ENCODE data around the gene NELL1. TPM values are rescaled to one million over a fixed set of nuclear protein-coding genes. Genes with fewer than 3 reads are reported as not detected.

Gene NELL1
- total and polyA plus RNA-seq, 4 donors: 0.05 to 0.31 (median 0.12) TPM; not detected in 1

DNA sequence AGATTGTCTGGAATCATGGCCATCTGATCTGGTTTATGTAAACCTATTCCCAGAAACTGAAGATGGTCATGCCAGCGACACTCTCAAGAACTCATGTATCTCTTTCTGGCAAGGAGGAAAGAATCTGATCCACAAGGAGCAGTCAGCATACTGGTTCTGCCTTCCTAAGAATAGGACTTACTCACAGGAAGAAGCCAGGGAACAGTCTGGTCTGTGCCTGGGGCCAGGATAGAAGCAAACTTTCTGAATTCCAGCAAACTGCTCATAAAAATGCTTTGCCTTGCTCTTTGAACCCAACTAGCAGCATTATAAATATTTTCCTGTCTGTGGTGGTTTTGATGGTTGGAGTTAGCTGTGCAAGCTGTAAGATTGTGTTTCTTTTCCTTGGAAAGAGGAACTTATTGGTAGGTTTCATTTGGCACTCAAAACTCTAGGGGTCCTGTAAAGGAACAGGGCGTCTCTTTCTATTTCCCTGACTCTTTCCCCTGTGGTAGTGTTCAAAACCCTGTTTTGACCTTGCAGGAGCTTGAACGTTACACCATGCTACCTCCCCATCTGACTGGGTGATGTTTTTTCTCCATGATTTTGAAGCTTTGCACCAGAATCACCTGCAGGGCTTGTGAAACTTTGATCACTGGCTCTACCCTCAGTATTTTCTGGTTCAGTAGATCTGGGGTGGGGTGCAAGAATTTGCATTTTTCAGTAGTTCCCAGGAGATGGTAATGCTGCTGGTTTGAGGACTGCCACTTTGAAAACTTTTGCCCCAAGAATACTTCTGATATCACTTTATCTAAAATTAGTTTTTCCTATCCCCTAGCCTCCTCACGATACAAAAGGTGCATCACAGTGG, 895.7 kb downstream of the NELL1 start:
- Histone ChIP-seq H3K4me1 (ENCODE audit: control insufficient read depth in 5 of 5, insufficient read depth in 5 of 5, low read length in 5 of 5) (peaks cover 0 to 2% (median 0%) of the 10 kb centered on the region in 5 donors), H3K27me3 (ENCODE audit: control insufficient read depth in 3 of 3, insufficient read depth in 3 of 3, low read length in 2 of 3) (no peaks in the 10 kb centered on the region), H3K9ac (ENCODE audit: insufficient read depth in 1 of 2, low read length in 2 of 2) (no peak overlapping the region), H3K4me3 (no peak overlapping the region), H3K27ac (ENCODE audit: low read depth in 1 of 2, low read length in 1 of 2) (no peak overlapping the region), H3K36me3 (ENCODE audit: control insufficient read depth in 4 of 4, insufficient read depth in 4 of 4, low read length in 4 of 4) (no peaks in the 10 kb centered on the region), H3K9me3 (ENCODE audit: control insufficient read depth in 4 of 4, insufficient read depth in 3 of 4, low read length in 3 of 4) (peaks cover 0 to 4% (median 0%) of the 10 kb centered on the region in 4 donors)
- 52 to 70% methylated on average over 4 of the region's 4 CpGs for WGBS, 2 donors
- DNase-seq: no peak
- ATAC-seq (ENCODE audit: insufficient read depth, low FRiP score): no peak
- TF ChIP-seq, protein P1, sequence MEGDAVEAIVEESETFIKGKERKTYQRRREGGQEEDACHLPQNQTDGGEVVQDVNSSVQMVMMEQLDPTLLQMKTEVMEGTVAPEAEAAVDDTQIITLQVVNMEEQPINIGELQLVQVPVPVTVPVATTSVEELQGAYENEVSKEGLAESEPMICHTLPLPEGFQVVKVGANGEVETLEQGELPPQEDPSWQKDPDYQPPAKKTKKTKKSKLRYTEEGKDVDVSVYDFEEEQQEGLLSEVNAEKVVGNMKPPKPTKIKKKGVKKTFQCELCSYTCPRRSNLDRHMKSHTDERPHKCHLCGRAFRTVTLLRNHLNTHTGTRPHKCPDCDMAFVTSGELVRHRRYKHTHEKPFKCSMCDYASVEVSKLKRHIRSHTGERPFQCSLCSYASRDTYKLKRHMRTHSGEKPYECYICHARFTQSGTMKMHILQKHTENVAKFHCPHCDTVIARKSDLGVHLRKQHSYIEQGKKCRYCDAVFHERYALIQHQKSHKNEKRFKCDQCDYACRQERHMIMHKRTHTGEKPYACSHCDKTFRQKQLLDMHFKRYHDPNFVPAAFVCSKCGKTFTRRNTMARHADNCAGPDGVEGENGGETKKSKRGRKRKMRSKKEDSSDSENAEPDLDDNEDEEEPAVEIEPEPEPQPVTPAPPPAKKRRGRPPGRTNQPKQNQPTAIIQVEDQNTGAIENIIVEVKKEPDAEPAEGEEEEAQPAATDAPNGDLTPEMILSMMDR (IDR thresholded peaks at IDR 0.05; ENCODE audit: control extremely low read depth, extremely low read depth): no peak

DNA sequence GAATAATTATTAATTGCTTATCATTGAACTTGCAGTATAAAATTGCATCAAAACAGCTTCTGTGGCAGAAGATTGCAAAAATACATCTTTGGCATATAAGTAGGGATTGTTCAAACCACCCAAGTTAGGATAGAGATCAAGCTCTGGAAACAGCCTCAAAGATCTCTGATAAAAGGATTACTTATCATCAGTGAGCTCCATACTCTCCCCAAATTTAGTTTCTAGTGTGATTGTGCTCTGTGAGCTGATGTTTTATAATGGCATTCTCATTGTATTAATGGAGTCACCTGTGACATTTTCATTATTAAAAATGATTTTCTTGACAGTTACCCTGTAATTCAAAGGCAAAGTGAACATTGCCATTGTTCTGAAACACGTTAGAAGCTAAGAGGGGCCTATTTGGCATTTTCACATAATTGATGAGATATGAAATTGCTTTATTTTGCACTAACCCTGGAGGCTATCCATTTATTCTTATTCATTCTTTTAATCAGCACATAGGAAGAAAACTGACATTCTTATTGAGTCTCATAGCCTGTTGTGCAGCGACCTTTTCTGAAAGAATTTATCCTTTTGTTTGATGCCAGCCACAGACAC, 897.2 kb downstream of the NELL1 start:
- ATAC-seq (ENCODE audit: insufficient read depth, low FRiP score): no peak
- Histone ChIP-seq H3K27ac (ENCODE audit: low read depth in 1 of 2, low read length in 1 of 2) (no peak overlapping the region), H3K9ac (ENCODE audit: insufficient read depth in 1 of 2, low read length in 2 of 2) (no peak overlapping the region), H3K36me3 (ENCODE audit: control insufficient read depth in 4 of 4, insufficient read depth in 4 of 4, low read length in 4 of 4) (no peaks in the 10 kb centered on the region), H3K27me3 (ENCODE audit: control insufficient read depth in 3 of 3, insufficient read depth in 3 of 3, low read length in 2 of 3) (no peaks in the 10 kb centered on the region), H3K4me3 (no peak overlapping the region), H3K9me3 (ENCODE audit: control insufficient read depth in 4 of 4, insufficient read depth in 3 of 4, low read length in 3 of 4) (peaks cover 0 to 4% (median 0%) of the 10 kb centered on the region in 4 donors), H3K4me1 (ENCODE audit: control insufficient read depth in 5 of 5, insufficient read depth in 5 of 5, low read length in 5 of 5) (peaks cover 0 to 2% (median 0%) of the 10 kb centered on the region in 5 donors)
- TF ChIP-seq, protein P1 (IDR thresholded peaks at IDR 0.05; ENCODE audit: control extremely low read depth, extremely low read depth): no peak
- WGBS, 2 donors: 48 to 66% methylated on average over 2 of the region's 2 CpGs
- no peak for DNase-seq

DNA sequence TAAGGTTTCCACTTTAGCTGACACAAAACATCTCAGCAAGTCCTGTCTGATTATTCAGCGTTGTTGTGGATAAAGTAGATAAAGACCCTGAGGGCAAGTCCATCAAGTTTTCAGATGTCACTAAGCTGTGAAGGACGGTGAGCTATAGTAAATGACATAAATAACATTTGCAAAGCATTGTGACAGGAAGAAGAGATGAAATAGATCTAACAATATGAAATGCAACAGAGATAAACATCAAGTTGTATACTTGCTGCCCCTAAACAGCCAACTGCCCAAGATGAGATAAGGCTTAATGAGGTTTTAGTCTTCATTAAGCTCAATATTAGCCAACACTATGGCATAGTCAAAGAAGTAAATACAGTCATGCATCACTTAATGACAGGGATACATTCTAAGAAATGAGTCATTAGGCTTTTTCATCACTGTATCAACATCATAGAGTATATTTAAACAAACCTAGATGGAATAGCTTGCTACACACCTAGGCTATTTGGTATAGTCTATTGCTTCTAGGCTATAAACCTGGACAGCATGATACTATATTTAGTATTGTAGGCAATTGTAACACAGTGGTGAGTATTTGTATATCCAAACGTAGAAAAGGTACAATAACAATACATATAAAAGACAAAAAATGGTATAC, 898.4 kb downstream of the NELL1 start:
- Histone ChIP-seq H3K27ac (ENCODE audit: low read depth in 1 of 2, low read length in 1 of 2) (no peak overlapping the region), H3K36me3 (ENCODE audit: control insufficient read depth in 4 of 4, insufficient read depth in 4 of 4, low read length in 4 of 4) (no peaks in the 10 kb centered on the region), H3K9ac (ENCODE audit: insufficient read depth in 1 of 2, low read length in 2 of 2) (no peak overlapping the region), H3K4me1 (ENCODE audit: control insufficient read depth in 5 of 5, insufficient read depth in 5 of 5, low read length in 5 of 5) (no peaks in the 10 kb centered on the region), H3K9me3 (ENCODE audit: control insufficient read depth in 4 of 4, insufficient read depth in 3 of 4, low read length in 3 of 4) (peaks cover 0 to 3% (median 0%) of the 10 kb centered on the region in 4 donors), H3K27me3 (ENCODE audit: control insufficient read depth in 3 of 3, insufficient read depth in 3 of 3, low read length in 2 of 3) (no peaks in the 10 kb centered on the region), H3K4me3 (no peak overlapping the region)
- ATAC-seq (ENCODE audit: insufficient read depth, low FRiP score): no peak
- DNase-seq: no peak
- WGBS, 2 donors: 72 to 76% methylated on average over 3 of the region's 3 CpGs
- TF ChIP-seq, protein P1 (IDR thresholded peaks at IDR 0.05; ENCODE audit: control extremely low read depth, extremely low read depth): no peak
